Natural killer cell treated with Interleukin-12 subunit alpha and Interleukin-12 subunit beta and Interleukin-15 and Interleukin-18, amount 100 ng/mL, for 72 hours (primary cell): ENCODE results near the gene ZNF610. TPM values are rescaled to one million over a fixed set of nuclear protein-coding genes. Genes with fewer than 3 reads are reported as not detected.

Experiments
- ATAC-seq, 2 donors: fragments of 150-1000 bp; cut with Tn5 transposase in 1 of 2; sonication (Bioruptor Pico), chemical (Tn5 transposase) in 1 of 2; 2 replicates each; pipeline ENCODE4 v1.10.0; 2021
- DNase-seq: peaks from one replicate; pipeline ENCODE4 v3.0.0; 2022; ENCODE audit warnings: low spot score
- H3K27ac Mint-ChIP-seq, 2 donors: 1 replicate in 1 of 2; 2 replicates in 1 of 2; pipeline ENCODE4 v1.8.0; 2022; ENCODE audit warnings: mixed read lengths in 2 of 2, mild to moderate bottlenecking in 1 of 2, moderate library complexity in 1 of 2
- H3K27me3 Mint-ChIP-seq, 2 donors: 1 replicate in 1 of 2; 2 replicates in 1 of 2; pipeline ENCODE4 v1.8.0; 2022; ENCODE audit warnings: mixed read lengths in 2 of 2
- H3K36me3 Mint-ChIP-seq: one replicate; pipeline ENCODE4 v1.8.0; 2022; ENCODE audit warnings: mixed read lengths
- H3K4me1 Mint-ChIP-seq, 2 donors: 1 replicate in 1 of 2; 2 replicates in 1 of 2; pipeline ENCODE4 v1.8.0; 2022; ENCODE audit warnings: low read depth in 2 of 2, mixed read lengths in 2 of 2, mild to moderate bottlenecking in 1 of 2
- H3K4me3 Mint-ChIP-seq: one replicate; pipeline ENCODE4 v1.8.0; 2022; ENCODE audit warnings: mixed read lengths
- H3K9me3 Mint-ChIP-seq: 2 replicates; pipeline ENCODE4 v1.8.0; 2022; ENCODE audit warnings: mixed read lengths
- total RNA-seq, 2 donors: library from RNA; stranded (reverse); gene quantifications; one replicate each; pipeline ENCODE4 v1.2.3, GENCODE V29; 2022

The ZNF610 gene
- total RNA-seq, 2 donors from 2014 or later, result 0.36 to 0.74 TPM

GRCh38 chr19:52343548-52343947 is 7.5 kb downstream of the ZNF610 start:
- DNase-seq, result peak; percentile 68
- peaks cover 0 to 2% of the 10 kb centered on the region in 2 donors for H3K27me3 Mint-ChIP-seq
- no peak overlapping the region for H3K4me3 Mint-ChIP-seq
- no peak overlapping the region for H3K27ac Mint-ChIP-seq
- H3K9me3 Mint-ChIP-seq, result no peaks in the 10 kb centered on the region
- peak; percentile 56 to 74 for ATAC-seq
- peaks cover 0 to 3% of the 10 kb centered on the region in 2 donors for H3K4me1 Mint-ChIP-seq
- peaks cover 9% of the 10 kb centered on the region for H3K36me3 Mint-ChIP-seq

GRCh38 chr19:52345162-52345561 is 9.1 kb downstream of the ZNF610 start:
- Mint-ChIP-seq H3K36me3 (peaks cover 15% of the 10 kb centered on the region), H3K4me1 (peaks cover 0 to 3% of the 10 kb centered on the region in 2 donors), H3K27ac (no peak overlapping the region), H3K27me3 (peaks cover 0 to 2% of the 10 kb centered on the region in 2 donors), H3K4me3 (no peak overlapping the region), H3K9me3 (no peaks in the 10 kb centered on the region)
- ATAC-seq (no peak), DNase-seq (no peak)

GRCh38 chr19:52351512-52351911 is 15.5 kb downstream of the ZNF610 start:
- no peaks in the 10 kb centered on the region for H3K27me3 Mint-ChIP-seq
- no peaks in the 10 kb centered on the region for H3K4me1 Mint-ChIP-seq
- H3K36me3 Mint-ChIP-seq, result peaks cover 35% of the 10 kb centered on the region
- DNase-seq (no peak), ATAC-seq (no peak)
- H3K9me3 Mint-ChIP-seq, result peaks cover 8% of the 10 kb centered on the region
- no peak overlapping the region for H3K4me3 Mint-ChIP-seq
- no peak overlapping the region for H3K27ac Mint-ChIP-seq

GRCh38 chr19:52366414-52366824 is 30.4 kb downstream of the ZNF610 start:
- peaks cover 9 to 10% of the 10 kb centered on the region in 2 donors for H3K4me1 Mint-ChIP-seq
- H3K27ac Mint-ChIP-seq, result no peak overlapping the region
- H3K36me3 Mint-ChIP-seq, result peaks cover 45% of the 10 kb centered on the region
- peaks cover 19% of the 10 kb centered on the region for H3K9me3 Mint-ChIP-seq
- H3K27me3 Mint-ChIP-seq, result no peaks in the 10 kb centered on the region
- no peak overlapping the region for H3K4me3 Mint-ChIP-seq
- ATAC-seq (no peak), DNase-seq (no peak)

- H3K4me3 Mint-ChIP-seq, result peak within 1 kb of the TSS; percentile 97
- ATAC-seq, result peak; percentile 99 to 100
- peaks cover 54% of the 10 kb centered on the region for H3K36me3 Mint-ChIP-seq
- no peaks in the 10 kb centered on the region for H3K27me3 Mint-ChIP-seq
- peaks cover 9 to 10% of the 10 kb centered on the region in 2 donors for H3K4me1 Mint-ChIP-seq
- H3K9me3 Mint-ChIP-seq, result peaks cover 14% of the 10 kb centered on the region
- peak within 1 kb of the TSS; percentile 97 for H3K27ac Mint-ChIP-seq
- peak; percentile 93 for DNase-seq
Observed at GRCh38 chr19:52369559-52370340, 33.7 kb downstream of the ZNF610 start, which contains the start of gene ZNF880. ZNF880 (plus strand) TSS chr19:52369923; CDS start chr19:52369966, 43 bp downstream.

- Mint-ChIP-seq H3K36me3 (peaks cover 57% of the 10 kb centered on the region), H3K4me3 (peak overlapping the region; percentile 97), H3K27me3 (no peaks in the 10 kb centered on the region), H3K4me1 (peaks cover 9 to 10% of the 10 kb centered on the region in 2 donors), H3K9me3 (peaks cover 17% of the 10 kb centered on the region), H3K27ac (peak overlapping the region; percentile 97)
- no peak for ATAC-seq
- DNase-seq, result no peak
Observed at GRCh38 chr19:52370341-52370710, 34.3 kb downstream of the ZNF610 start.

GRCh38 chr19:52391135-52391534 is 55.1 kb downstream of the ZNF610 start:
- H3K36me3 Mint-ChIP-seq, result peaks cover 36% of the 10 kb centered on the region
- no peak overlapping the region for H3K4me3 Mint-ChIP-seq

GRCh38 chr19:52397310-52398080 is 61.5 kb downstream of the ZNF610 start, which contains the start of gene ZNF528:
ZNF528 (plus strand) TSS chr19:52397849; CDS start chr19:52402014, 4,165 bp downstream.
- ATAC-seq (peak; percentile 99), DNase-seq (peak; percentile 96)
- H3K4me1 Mint-ChIP-seq, result peaks cover 15 to 21% of the 10 kb centered on the region in 2 donors
- peaks cover 17% of the 10 kb centered on the region for H3K9me3 Mint-ChIP-seq
- peaks cover 68% of the 10 kb centered on the region for H3K36me3 Mint-ChIP-seq
- H3K27me3 Mint-ChIP-seq, result no peaks in the 10 kb centered on the region
- H3K4me3 Mint-ChIP-seq, result peak within 1 kb of the TSS; percentile 89
- peak within 1 kb of the TSS; percentile 73 to 81 for H3K27ac Mint-ChIP-seq

More at GRCh38 chr19:52391135-52391534, 55.1 kb downstream of the ZNF610 start:
- H3K27ac Mint-ChIP-seq, result no peak overlapping the region
- ATAC-seq (no peak), DNase-seq (no peak)
- no peaks in the 10 kb centered on the region for H3K4me1 Mint-ChIP-seq
- peaks cover 24% of the 10 kb centered on the region for H3K9me3 Mint-ChIP-seq
- no peaks in the 10 kb centered on the region for H3K27me3 Mint-ChIP-seq

- DNase-seq (no peak), ATAC-seq (peak in 1 of 2 donors; percentile 43)
- Mint-ChIP-seq H3K36me3 (peaks cover 68% of the 10 kb centered on the region), H3K27ac (peak overlapping the region; percentile 73 to 81), H3K9me3 (peaks cover 17% of the 10 kb centered on the region), H3K27me3 (no peaks in the 10 kb centered on the region), H3K4me3 (peak overlapping the region; percentile 89), H3K4me1 (peaks cover 15 to 21% of the 10 kb centered on the region in 2 donors)
Observed at GRCh38 chr19:52398081-52398441, 62.0 kb downstream of the ZNF610 start.

GRCh38 chr19:52410276-52410675 is 74.2 kb downstream of the ZNF610 start:
- peaks cover 9% of the 10 kb centered on the region for H3K9me3 Mint-ChIP-seq
- peaks cover 82% of the 10 kb centered on the region for H3K36me3 Mint-ChIP-seq
- no peak overlapping the region for H3K4me3 Mint-ChIP-seq
- no peaks in the 10 kb centered on the region for H3K27me3 Mint-ChIP-seq
- H3K4me1 Mint-ChIP-seq, result no peaks in the 10 kb centered on the region
- ATAC-seq (no peak), DNase-seq (no peak)
- no peak overlapping the region for H3K27ac Mint-ChIP-seq

- H3K36me3 Mint-ChIP-seq, result peaks cover 70% of the 10 kb centered on the region
- no peak for ATAC-seq
- H3K9me3 Mint-ChIP-seq, result peaks cover 13% of the 10 kb centered on the region
- DNase-seq, result no peak
- H3K27me3 Mint-ChIP-seq, result no peaks in the 10 kb centered on the region
- no peak overlapping the region for H3K27ac Mint-ChIP-seq
- no peaks in the 10 kb centered on the region for H3K4me1 Mint-ChIP-seq
- no peak overlapping the region for H3K4me3 Mint-ChIP-seq
Observed at GRCh38 chr19:52415711-52416110, 79.7 kb downstream of the ZNF610 start.
